Breast epithelium (tissue), 4 donors: ENCODE data around the gene SCAMP5. TPM values are rescaled to one million over a fixed set of nuclear protein-coding genes. Genes with fewer than 3 reads are reported as not detected.

Experiments
- DNase-seq, 2 donors: peaks; one replicate each; pipeline ENCODE4 v3.0.0-alpha.2; 2019; ENCODE audit warnings: low spot score in 2 of 2
- H3K27ac ChIP-seq, 2 donors: fragments of 200-600 bp; sonication (generic) in 1 of 2; one replicate each; pipeline ENCODE4 v1.5.1; 2016 to 2019; ENCODE audit warnings: mild to moderate bottlenecking in 1 of 2
- H3K27me3 ChIP-seq, 2 donors: fragments of 200-600 bp; sonication (generic) in 1 of 2; one replicate each; pipeline versions ENCODE4 v1.5.1 to v1.6.0; 2017 to 2019; ENCODE audit warnings: control low read depth in 1 of 2, mild to moderate bottlenecking in 1 of 2
- H3K36me3 ChIP-seq: fragments of 200-600 bp; one replicate; pipeline ENCODE4 v1.5.1; 2019
- H3K4me1 ChIP-seq, 2 donors: fragments of 200-600 bp; sonication (generic); one replicate each; pipeline ENCODE4 v1.5.1; 2016 to 2019; ENCODE audit warnings: control low read depth in 1 of 2
- H3K4me3 ChIP-seq, 3 donors: fragments of 200-600 bp; sonication (generic); 1 replicate in 2 of 3; 2 replicates in 1 of 3; pipeline ENCODE4 v1.5.1; 2016 to 2019; ENCODE audit warnings: mild to moderate bottlenecking in 3 of 3, moderate library complexity in 2 of 3
- H3K9me3 ChIP-seq, 2 donors: fragments of 200-600 bp; sonication (generic) in 1 of 2; one replicate each; pipeline ENCODE4 v1.5.1; 2016 to 2019; ENCODE audit warnings: control low read depth in 1 of 2
- POLR2A ChIP-seq: fragments of 450-650 bp; IDR thresholded peaks from one replicate; pipeline ENCODE4 v1.6.1; 2016; ENCODE audit warnings: antibody characterized with exemption, mild to moderate bottlenecking, moderate library complexity
- POLR2AphosphoS5 ChIP-seq, 3 donors: sonication (generic); formaldehyde crosslinking; IDR thresholded peaks; one replicate each; pipeline ENCODE4 v1.6.1; 2017; ENCODE audit warnings: antibody characterized with exemption in 3 of 3
- intact Hi-C: fragments of 100-400 bp; cut with DNase I; formaldehyde crosslinking; loops from one replicate; pipeline ENCODE4 v1.15.1; 2023; ENCODE audit warnings: low total_unique reads
- total RNA-seq, 3 donors: library from RNA; depleted of rRNA; stranded (reverse); fragments of >200 nt; gene quantifications; one replicate each; pipeline ENCODE4 v1.1.0, GENCODE V29; 2016
- TF ChIP-seq, protein P1 (sequence below), 3 donors: fragments of 450-650 bp; IDR thresholded peaks; one replicate each; pipeline ENCODE4 v1.5.1; 2016 to 2017; ENCODE audit warnings: antibody characterized with exemption in 3 of 3, mild to moderate bottlenecking in 3 of 3, moderate library complexity in 3 of 3

Gene SCAMP5
- total RNA-seq, 3 donors from 2014 or later: 2.2 to 7.5 (median 4.5) TPM

DNA sequence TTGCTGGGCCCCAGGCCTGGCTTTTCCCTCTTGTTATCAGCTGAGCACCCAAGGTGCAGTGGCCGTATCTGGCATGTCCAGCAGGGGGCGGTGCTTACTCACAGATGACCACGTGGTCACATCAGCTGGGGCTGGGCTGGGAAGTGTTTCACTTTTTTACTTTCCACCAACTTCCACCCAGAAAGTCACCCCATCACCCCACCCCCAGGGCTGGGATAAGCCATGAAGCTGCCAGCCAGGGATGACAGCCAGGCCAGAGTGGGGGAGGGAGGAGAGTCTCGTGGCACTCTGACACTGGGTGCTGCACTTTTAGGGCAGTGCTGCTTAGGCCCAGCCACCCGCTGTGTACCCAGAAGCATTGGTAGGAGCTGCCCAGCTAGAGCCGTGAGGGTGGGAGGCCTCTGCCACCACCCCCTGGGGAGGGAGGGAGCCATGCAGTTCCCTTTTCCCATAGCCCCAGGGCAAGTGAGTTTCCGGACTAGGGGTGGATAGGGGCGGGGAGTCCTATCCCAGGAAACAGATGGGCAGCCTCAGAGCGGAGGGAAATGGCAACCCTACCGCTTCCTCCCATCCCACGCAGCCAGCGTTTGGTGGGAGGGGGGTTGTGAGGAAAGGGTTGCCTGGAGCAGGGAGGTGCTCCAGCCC lies 34.1 kb downstream of the SCAMP5 start:
- TF ChIP-seq POLR2AphosphoS5 (IDR thresholded peaks at IDR 0.05) (peak; percentile 45 to 54 (median 48)), POLR2A (no peak)
- TF ChIP-seq, protein P1, sequence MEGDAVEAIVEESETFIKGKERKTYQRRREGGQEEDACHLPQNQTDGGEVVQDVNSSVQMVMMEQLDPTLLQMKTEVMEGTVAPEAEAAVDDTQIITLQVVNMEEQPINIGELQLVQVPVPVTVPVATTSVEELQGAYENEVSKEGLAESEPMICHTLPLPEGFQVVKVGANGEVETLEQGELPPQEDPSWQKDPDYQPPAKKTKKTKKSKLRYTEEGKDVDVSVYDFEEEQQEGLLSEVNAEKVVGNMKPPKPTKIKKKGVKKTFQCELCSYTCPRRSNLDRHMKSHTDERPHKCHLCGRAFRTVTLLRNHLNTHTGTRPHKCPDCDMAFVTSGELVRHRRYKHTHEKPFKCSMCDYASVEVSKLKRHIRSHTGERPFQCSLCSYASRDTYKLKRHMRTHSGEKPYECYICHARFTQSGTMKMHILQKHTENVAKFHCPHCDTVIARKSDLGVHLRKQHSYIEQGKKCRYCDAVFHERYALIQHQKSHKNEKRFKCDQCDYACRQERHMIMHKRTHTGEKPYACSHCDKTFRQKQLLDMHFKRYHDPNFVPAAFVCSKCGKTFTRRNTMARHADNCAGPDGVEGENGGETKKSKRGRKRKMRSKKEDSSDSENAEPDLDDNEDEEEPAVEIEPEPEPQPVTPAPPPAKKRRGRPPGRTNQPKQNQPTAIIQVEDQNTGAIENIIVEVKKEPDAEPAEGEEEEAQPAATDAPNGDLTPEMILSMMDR (IDR thresholded peaks at IDR 0.05): peak; percentile 96 to 98 (median 97)
- no peaks in the 10 kb centered on the region for H3K36me3 ChIP-seq
- peak overlapping the region; percentile 70 to 89 for H3K27ac ChIP-seq
- intact Hi-C loops: loop anchor here (2.0 to 5.0 kb wide), 2 partner anchors 65 to 173 kb away; partner anchors contain the start of gene C15orf39
- H3K27me3 ChIP-seq: no peaks in the 10 kb centered on the region
- H3K4me1 ChIP-seq: peaks cover 0 to 17% of the 10 kb centered on the region in 2 donors
- peak overlapping the region; percentile 13 to 56 (median 20) for H3K4me3 ChIP-seq
- DNase-seq: peak; percentile 89 to 92
- no peaks in the 10 kb centered on the region for H3K9me3 ChIP-seq

DNA sequence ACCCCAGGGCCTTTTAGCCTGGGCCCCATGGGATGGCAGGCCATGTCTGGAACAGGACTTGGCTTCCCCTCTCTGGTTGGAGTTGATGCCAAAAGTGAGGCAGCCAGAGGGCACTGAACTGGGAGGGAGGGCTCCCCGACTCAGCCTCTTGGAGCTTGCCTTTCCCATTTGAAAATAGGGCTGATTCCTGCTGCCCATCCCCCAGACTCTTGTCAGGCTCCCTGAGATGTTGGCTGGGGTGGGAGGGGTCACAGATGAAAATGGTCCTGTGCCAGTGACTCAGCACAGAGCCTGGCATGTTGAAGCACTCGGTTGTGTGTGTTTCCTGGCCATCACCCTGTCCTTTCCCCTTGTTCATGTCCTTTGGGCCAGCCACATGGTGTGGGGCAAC lies 34.7 kb downstream of the SCAMP5 start:
- peak overlapping the region in 1 of 3 donors; percentile 56 for H3K4me3 ChIP-seq
- no peak for DNase-seq
- peaks cover 0 to 14% of the 10 kb centered on the region in 2 donors for H3K4me1 ChIP-seq
- no peaks in the 10 kb centered on the region for H3K9me3 ChIP-seq
- no peaks in the 10 kb centered on the region for H3K27me3 ChIP-seq
- H3K27ac ChIP-seq: peak overlapping the region; percentile 70 to 89
- no peaks in the 10 kb centered on the region for H3K36me3 ChIP-seq
- TF ChIP-seq POLR2A (no peak), POLR2AphosphoS5 (IDR thresholded peaks at IDR 0.05) (no peak)
- TF ChIP-seq, protein P1 (IDR thresholded peaks at IDR 0.05): no peak
- intact Hi-C loops: loop anchor here (5.0 kb wide), 1 partner anchor 172 kb away; the partner anchor contains the start of gene C15orf39

DNA sequence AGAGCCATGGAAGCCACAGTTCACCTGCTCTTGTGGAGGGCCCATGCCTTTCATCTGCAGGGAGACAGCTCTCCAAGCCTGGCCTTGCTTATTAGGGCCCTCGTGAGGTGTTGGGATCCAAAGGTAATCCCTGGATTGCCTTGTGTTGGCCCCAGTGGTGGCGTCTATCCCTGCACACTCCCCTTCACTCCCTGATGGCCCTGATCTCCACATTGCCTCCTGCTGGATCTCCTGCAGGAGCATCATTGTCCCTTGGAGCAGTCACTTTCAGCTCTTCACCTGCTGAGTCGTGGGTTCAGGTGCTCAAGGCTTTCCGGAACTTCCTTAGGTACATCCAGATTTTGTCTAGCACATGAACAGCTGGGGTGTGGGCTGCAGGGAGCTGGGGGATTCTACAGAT lies 35.1 kb downstream of the SCAMP5 start:
- Histone ChIP-seq H3K27ac (peak overlapping the region; percentile 70 to 89), H3K4me1 (peaks cover 0 to 12% of the 10 kb centered on the region in 2 donors), H3K36me3 (no peaks in the 10 kb centered on the region), H3K9me3 (no peaks in the 10 kb centered on the region), H3K27me3 (no peaks in the 10 kb centered on the region), H3K4me3 (no peak overlapping the region)
- TF ChIP-seq POLR2AphosphoS5 (IDR thresholded peaks at IDR 0.05) (no peak), POLR2A (no peak)
- TF ChIP-seq, protein P1 (IDR thresholded peaks at IDR 0.05): no peak
- no peak for DNase-seq
- intact Hi-C loops: loop anchor here (5.0 kb wide), 1 partner anchor 172 kb away; the partner anchor contains the start of gene C15orf39

DNA sequence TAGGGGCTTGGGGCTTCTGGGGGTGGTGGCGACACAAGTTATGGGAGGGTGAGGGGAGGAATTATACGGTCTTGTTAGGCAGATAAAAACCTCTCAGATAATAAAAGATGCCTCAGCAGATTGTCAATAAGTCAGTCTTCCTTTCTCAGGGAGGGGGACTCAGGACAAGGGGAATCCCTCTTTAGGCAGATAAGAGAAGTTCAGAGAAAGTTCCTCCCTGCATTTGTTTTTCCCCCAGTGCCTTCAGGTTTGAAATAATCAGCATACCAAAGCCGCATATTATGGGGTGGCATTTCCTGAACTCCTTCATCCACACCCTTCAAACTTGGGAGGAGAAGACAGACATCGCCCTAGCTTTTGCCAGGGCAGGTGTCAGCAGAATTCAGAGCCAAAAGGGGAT lies 36.5 kb downstream of the SCAMP5 start:
- H3K9me3 ChIP-seq: no peaks in the 10 kb centered on the region
- H3K27ac ChIP-seq: no peak overlapping the region
- no peaks in the 10 kb centered on the region for H3K27me3 ChIP-seq
- H3K36me3 ChIP-seq: no peaks in the 10 kb centered on the region
- H3K4me1 ChIP-seq: peaks cover 0 to 12% of the 10 kb centered on the region in 2 donors
- TF ChIP-seq, protein P1 (IDR thresholded peaks at IDR 0.05): no peak
- TF ChIP-seq POLR2AphosphoS5 (IDR thresholded peaks at IDR 0.05) (no peak), POLR2A (no peak)
- intact Hi-C loops: loop anchor here (5.0 kb wide), 1 partner anchor 170 kb away; the partner anchor contains the start of gene C15orf39
- no peak for DNase-seq
- H3K4me3 ChIP-seq: no peak overlapping the region

DNA sequence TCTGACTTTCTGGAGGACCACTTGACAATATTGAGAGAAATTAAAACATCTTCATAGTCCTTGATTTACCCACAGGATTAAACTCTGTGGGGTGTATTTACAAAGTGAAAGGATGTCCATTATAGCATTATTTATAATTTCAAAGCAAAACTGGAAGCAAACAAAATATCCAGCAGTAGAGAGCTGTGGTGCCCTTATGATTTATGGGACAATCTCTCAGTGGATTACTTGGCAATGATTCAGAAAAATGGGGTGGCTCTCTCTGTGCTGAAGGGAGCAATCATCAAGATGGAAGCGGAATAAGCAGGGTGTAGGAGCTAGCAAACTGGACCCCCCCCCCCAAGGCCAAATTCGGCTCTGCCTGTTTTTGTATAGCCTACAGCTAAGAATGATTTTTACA lies 37.0 kb downstream of the SCAMP5 start:
- no peaks in the 10 kb centered on the region for H3K27me3 ChIP-seq
- intact Hi-C loops: loop anchor here (5.0 kb wide), 1 partner anchor 170 kb away; the partner anchor contains the start of gene C15orf39
- H3K36me3 ChIP-seq: no peaks in the 10 kb centered on the region
- no peaks in the 10 kb centered on the region for H3K9me3 ChIP-seq
- no peak overlapping the region for H3K27ac ChIP-seq
- TF ChIP-seq, protein P1 (IDR thresholded peaks at IDR 0.05): no peak
- TF ChIP-seq POLR2AphosphoS5 (IDR thresholded peaks at IDR 0.05) (no peak), POLR2A (no peak)
- DNase-seq: no peak
- no peak overlapping the region for H3K4me3 ChIP-seq
- H3K4me1 ChIP-seq: peaks cover 0 to 12% of the 10 kb centered on the region in 2 donors
